Smooth muscle cell (in vitro differentiated cells): Measurements from ENCODE around the gene MAGI2. TPM values are rescaled to one million over a fixed set of nuclear protein-coding genes. Genes with fewer than 3 reads are reported as not detected.

Source experiments
- DNase-seq: peaks from one replicate; lab custom pipeline; 2025; ENCODE audit not compliant: unreplicated experiment; lab: John Stamatoyannopoulos, UW
- H2AFZ ChIP-seq: fragments of 200-600 bp; sonication (generic); 2 replicates; pipeline ENCODE4 v1.6.0; 2016; ENCODE audit warnings: antibody characterized with exemption, low read depth, mild to moderate bottlenecking
- H3F3A ChIP-seq: fragments of 200-600 bp; sonication (generic); 2 replicates; pipeline ENCODE4 v1.6.0; 2017; ENCODE audit warnings: antibody characterized with exemption, low read depth
- H3K27ac ChIP-seq: fragments of 200-600 bp; sonication (generic); 2 replicates; pipeline ENCODE4 v1.5.1; 2016; ENCODE audit warnings: low read depth, mild to moderate bottlenecking
- H3K27me3 ChIP-seq: fragments of 200-600 bp; sonication (generic); 2 replicates; pipeline ENCODE4 v1.6.1; 2016; ENCODE audit warnings: low read depth, mild to moderate bottlenecking
- H3K36me3 ChIP-seq: fragments of 200-600 bp; sonication (generic); 2 replicates; pipeline ENCODE4 v1.5.1; 2016; ENCODE audit warnings: low read depth
- H3K4me1 ChIP-seq: fragments of 200-600 bp; sonication (generic); 2 replicates; pipeline ENCODE4 v1.5.1; 2016; ENCODE audit warnings: low read depth
- H3K4me2 ChIP-seq: fragments of 200-600 bp; sonication (generic); 2 replicates; pipeline ENCODE4 v1.6.0; 2016; ENCODE audit warnings: mild to moderate bottlenecking
- H3K4me3 ChIP-seq: fragments of 200-600 bp; sonication (generic); 2 replicates; pipeline ENCODE4 v1.5.1; 2016; ENCODE audit warnings: mild to moderate bottlenecking
- H3K79me2 ChIP-seq: fragments of 200-600 bp; sonication (generic); 2 replicates; pipeline ENCODE4 v1.6.0; 2016; ENCODE audit warnings: low read depth, mild to moderate bottlenecking
- H3K9ac ChIP-seq: fragments of 200-600 bp; sonication (generic); 2 replicates; pipeline ENCODE4 v1.6.0; 2016; ENCODE audit warnings: low read depth
- H3K9me3 ChIP-seq: fragments of 200-600 bp; sonication (generic); replicated peaks from 2 replicates; pipeline ENCODE4 v1.5.1; 2016; ENCODE audit warnings: low read depth
- H4K20me1 ChIP-seq: fragments of 200-600 bp; sonication (generic); 2 replicates; pipeline ENCODE4 v1.6.0; 2016; ENCODE audit warnings: low read depth
- WGBS: methylation state at CpG from one replicate; pipeline ENCODE4 v1.1.7; 2016; ENCODE audit warnings: low lambda C conversion rate; 5-methylcytosine and 5-hydroxymethylcytosine counted together
- polyA plus RNA-seq: library from polyadenylated mRNA; unstranded; fragments of >200 nt; fragmentation: Nextera tagmentation; extraction: Ambion mirVana; gene quantifications from 2 replicates; pipeline ENCODE4 v1.2.1, GENCODE V29; 2016
- total RNA-seq: library from RNA; depleted of rRNA; stranded (reverse); fragments of >200 nt; gene quantifications from 2 replicates; pipeline ENCODE4 v1.2.3, GENCODE V29; 2014
- TF ChIP-seq, protein P1 (sequence below): fragments of 200-600 bp; sonication (generic); IDR thresholded peaks from 2 replicates; pipeline ENCODE4 v1.5.1; 2017; ENCODE audit warnings: borderline replicate concordance, mild to moderate bottlenecking, antibody characterized with exemption; ENCODE audit not compliant: insufficient read depth, poor library complexity, severe bottlenecking

The MAGI2 gene
- 9.1 and 10.7 TPM in 2 replicates for total RNA-seq
- polyA plus RNA-seq = 3.4 and 5.7 TPM in 2 replicates

DNA sequence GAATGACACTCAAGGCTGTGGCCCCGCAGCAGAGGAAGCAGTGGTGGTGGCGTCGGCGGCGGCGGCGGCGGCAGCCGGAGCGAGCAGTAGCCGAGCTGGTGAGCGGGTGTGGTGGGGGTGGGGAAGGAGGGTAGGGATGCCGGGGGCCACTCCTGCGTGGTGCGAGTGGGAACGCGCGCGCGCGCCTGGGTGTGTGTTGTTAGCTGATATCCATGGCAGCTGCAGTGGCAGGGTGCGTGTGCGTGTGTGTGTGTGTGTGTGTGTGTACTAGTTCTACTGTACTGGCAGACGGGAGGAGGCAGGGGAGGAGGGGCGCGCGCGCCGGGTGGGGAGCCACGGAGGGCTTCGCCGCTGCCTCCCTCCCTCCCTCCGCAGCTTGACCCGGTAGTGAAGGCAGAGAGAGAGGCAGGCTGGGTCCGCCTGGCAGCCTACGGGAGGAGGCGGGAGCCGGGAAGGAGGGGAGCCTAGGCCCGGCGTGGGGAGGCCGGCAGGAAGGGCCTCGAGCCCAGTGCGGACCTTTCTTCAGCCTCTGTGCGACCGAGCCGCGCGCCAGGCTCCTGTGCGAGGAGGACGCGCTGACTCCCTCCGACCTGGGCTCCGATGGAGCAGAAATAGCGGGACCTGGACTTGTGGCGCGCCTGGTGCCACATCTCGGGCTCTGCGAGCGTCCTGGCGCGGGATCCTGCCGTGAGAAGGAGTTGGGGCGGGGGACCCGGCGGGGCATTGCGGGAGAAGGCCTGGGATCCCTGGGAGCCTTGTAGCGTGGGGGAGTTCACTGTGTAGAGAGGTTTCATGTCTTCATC lies at the start of gene MAGI2:
TSS of gene MAGI2 (minus strand) at position 110 of the 803 bp plus-strand sequence. CDS start 347 bp downstream, outside the sequence.
- peak; percentile 83 for DNase-seq
- H3K4me1 ChIP-seq = peaks cover 6% of the 10 kb centered on the region
- H3K36me3 ChIP-seq = no peaks in the 10 kb centered on the region
- H3K27me3 ChIP-seq = no peaks in the 10 kb centered on the region
- no peaks in the 10 kb centered on the region for H4K20me1 ChIP-seq
- peak within 1 kb of the TSS; percentile 95 for H3K9ac ChIP-seq
- no peaks in the 10 kb centered on the region for H3K9me3 ChIP-seq
- peak within 1 kb of the TSS; percentile 98 for H3K27ac ChIP-seq
- peak within 1 kb of the TSS; percentile 90 for H2AFZ ChIP-seq
- H3K79me2 ChIP-seq = peaks cover 43% of the 10 kb centered on the region
- TF ChIP-seq, protein P1, sequence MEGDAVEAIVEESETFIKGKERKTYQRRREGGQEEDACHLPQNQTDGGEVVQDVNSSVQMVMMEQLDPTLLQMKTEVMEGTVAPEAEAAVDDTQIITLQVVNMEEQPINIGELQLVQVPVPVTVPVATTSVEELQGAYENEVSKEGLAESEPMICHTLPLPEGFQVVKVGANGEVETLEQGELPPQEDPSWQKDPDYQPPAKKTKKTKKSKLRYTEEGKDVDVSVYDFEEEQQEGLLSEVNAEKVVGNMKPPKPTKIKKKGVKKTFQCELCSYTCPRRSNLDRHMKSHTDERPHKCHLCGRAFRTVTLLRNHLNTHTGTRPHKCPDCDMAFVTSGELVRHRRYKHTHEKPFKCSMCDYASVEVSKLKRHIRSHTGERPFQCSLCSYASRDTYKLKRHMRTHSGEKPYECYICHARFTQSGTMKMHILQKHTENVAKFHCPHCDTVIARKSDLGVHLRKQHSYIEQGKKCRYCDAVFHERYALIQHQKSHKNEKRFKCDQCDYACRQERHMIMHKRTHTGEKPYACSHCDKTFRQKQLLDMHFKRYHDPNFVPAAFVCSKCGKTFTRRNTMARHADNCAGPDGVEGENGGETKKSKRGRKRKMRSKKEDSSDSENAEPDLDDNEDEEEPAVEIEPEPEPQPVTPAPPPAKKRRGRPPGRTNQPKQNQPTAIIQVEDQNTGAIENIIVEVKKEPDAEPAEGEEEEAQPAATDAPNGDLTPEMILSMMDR = no peak
- H3K4me2 ChIP-seq = peak within 1 kb of the TSS; percentile 97
- WGBS = under 1% methylated on average over 34 of the region's 67 CpGs
- H3F3A ChIP-seq = no peaks in the 10 kb centered on the region
- H3K4me3 ChIP-seq = peak within 1 kb of the TSS; percentile 75

GRCh38 chr7:79502151-79502550 lies 48.7 kb upstream of the MAGI2 start:
- H3K27ac ChIP-seq = no peak overlapping the region
- H3K9me3 ChIP-seq = no peaks in the 10 kb centered on the region
- H3K4me1 ChIP-seq = peaks cover 21% of the 10 kb centered on the region
- DNase-seq = no peak
- no peak overlapping the region for H3K4me2 ChIP-seq
- TF ChIP-seq, protein P1 = peak; percentile 7
- no peak overlapping the region for H3K9ac ChIP-seq
- 92% methylated on average over 1 of the region's 1 CpG for WGBS
- no peaks in the 10 kb centered on the region for H3K36me3 ChIP-seq
- no peak overlapping the region for H3K4me3 ChIP-seq
- no peak overlapping the region for H2AFZ ChIP-seq
- no peaks in the 10 kb centered on the region for H3K27me3 ChIP-seq
- no peaks in the 10 kb centered on the region for H3K79me2 ChIP-seq
- H4K20me1 ChIP-seq = no peaks in the 10 kb centered on the region
- no peaks in the 10 kb centered on the region for H3F3A ChIP-seq

GRCh38 chr7:79500759-79501158 lies 47.3 kb upstream of the MAGI2 start:
- Histone ChIP-seq H3K9me3 (no peaks in the 10 kb centered on the region), H3K4me3 (no peak overlapping the region), H3F3A (no peaks in the 10 kb centered on the region), H3K79me2 (no peaks in the 10 kb centered on the region), H3K4me2 (no peak overlapping the region), H3K27ac (no peak overlapping the region), H3K9ac (no peak overlapping the region), H4K20me1 (no peaks in the 10 kb centered on the region), H3K4me1 (peaks cover 7% of the 10 kb centered on the region), H3K27me3 (no peaks in the 10 kb centered on the region), H3K36me3 (no peaks in the 10 kb centered on the region), H2AFZ (no peak overlapping the region)
- TF ChIP-seq, protein P1 = no peak
- no peak for DNase-seq

- Histone ChIP-seq H3K79me2 (no peaks in the 10 kb centered on the region), H3F3A (no peaks in the 10 kb centered on the region), H3K27me3 (no peaks in the 10 kb centered on the region), H3K4me1 (no peaks in the 10 kb centered on the region), H2AFZ (no peak overlapping the region), H3K27ac (no peak overlapping the region), H4K20me1 (no peaks in the 10 kb centered on the region), H3K9ac (no peak overlapping the region), H3K4me3 (no peak overlapping the region), H3K36me3 (no peaks in the 10 kb centered on the region), H3K9me3 (no peaks in the 10 kb centered on the region), H3K4me2 (no peak overlapping the region)
- TF ChIP-seq, protein P1 = no peak
- no peak for DNase-seq
- WGBS = 92% methylated on average over 3 of the region's 3 CpGs
Observed at GRCh38 chr7:79497728-79498127, 44.3 kb upstream of the MAGI2 start.
